ENCODE results near the gene CYP4A22.
"Not testable (repeated sequence)": the region's sequence is repeated elsewhere in the genome, so short reads cannot be mapped to it uniquely, and the experiment has no call there.

The CYP4A22 gene

GRCh38 chr1:47156457-47156856 is 19.2 kb downstream of the CYP4A22 start:
- not testable (repeated sequence) for DNase-seq (ENCODE audit: low spot score)

DNA sequence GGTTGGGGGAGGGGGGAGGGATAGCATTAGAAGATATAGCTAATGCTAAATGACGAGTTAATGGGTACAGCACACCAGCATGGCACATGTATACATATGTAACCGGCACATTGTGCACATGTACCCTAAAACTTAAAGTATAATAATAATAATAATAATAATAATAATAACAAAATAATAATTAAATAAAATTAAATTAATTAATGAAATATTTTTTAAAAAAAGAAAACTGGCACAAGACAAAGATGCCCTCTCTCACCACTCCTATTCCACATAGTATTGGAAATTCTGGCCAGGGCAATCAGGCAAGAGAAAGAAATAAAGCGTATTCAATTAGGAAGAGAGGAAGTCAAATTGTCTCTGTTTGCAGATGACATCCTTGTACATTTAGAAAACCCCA is 20.7 kb downstream of the CYP4A22 start:
- not testable (repeated sequence) for DNase-seq (ENCODE audit: low spot score)

DNA sequence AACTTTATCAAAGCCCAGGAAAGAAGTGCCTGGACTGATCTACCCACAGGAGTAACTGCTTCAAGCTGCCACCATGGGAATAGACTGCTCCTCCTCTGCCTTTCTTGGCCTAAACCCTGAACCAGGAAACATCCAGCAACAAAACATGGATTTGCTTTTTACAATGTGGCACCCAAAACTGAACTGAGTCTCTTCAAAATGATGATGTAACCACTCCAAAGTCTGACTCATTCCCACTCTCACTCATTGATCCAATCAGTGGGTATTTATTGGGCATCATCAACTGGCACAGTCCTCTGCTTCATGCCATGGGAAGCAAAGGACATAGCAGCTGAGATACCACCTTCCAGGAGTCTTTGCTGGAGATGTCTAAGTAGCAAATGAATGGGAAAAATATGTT is 23.5 kb downstream of the CYP4A22 start:
- no peak for DNase-seq (ENCODE audit: low spot score)

DNA sequence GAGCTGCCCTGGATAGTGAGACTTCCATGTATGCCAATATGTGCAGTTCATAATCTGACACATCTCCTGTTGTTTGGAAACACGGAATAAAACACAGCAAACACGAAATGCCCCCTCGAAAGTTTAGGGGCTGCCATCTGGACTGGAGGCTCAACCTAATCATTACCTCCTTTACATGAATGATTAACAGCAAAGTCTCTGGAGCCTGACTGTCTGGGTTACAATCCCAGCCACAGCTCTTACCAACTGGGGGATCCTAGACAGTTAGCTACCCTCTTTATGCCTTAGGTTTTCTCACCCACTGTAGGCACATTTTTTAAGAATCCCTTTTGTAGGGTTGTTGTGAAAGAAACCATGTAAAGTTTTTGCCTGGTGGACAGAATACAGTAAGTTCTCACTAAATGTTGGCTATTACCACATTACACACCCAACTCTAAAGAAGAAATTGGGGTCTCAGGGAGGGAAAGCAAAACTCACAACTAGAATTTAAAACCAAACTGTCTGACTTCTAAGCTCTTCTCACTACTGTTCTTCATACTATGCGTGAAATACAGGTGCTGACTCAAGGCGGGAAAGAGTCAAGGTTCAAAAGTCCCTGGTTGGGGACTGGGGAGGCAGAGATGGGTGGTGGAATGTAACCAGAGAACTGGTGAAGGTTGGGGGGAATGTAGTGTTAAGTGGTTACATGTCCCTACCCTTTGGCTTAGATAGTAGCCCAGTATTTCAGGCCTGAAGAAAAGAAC is 24.2 kb downstream of the CYP4A22 start:
- DNase-seq (ENCODE audit: low spot score) = no peak

DNA sequence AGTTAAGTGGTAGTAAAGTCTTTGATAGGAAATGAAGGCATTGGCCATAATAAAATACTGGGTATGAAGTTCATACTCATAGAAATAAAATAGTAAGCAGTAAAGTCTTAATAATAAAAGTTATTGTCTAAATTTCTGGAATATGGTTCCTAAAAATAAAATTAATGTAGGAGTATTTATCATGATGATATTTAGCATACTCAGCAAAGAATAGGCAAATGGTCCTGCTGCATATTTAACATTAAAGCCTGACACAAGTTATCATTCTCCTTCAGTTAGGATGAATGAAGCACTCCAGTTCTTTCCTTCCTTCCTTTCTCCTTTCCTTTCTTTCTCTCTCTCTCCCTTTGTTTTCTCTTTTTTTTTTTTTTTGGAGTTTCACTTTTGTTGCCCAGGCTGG is 27.3 kb downstream of the CYP4A22 start:
- no peak for DNase-seq (ENCODE audit: low spot score)

GRCh38 chr1:47172782-47173181 is 35.5 kb downstream of the CYP4A22 start:
- no peak for DNase-seq (ENCODE audit: low spot score)

DNA sequence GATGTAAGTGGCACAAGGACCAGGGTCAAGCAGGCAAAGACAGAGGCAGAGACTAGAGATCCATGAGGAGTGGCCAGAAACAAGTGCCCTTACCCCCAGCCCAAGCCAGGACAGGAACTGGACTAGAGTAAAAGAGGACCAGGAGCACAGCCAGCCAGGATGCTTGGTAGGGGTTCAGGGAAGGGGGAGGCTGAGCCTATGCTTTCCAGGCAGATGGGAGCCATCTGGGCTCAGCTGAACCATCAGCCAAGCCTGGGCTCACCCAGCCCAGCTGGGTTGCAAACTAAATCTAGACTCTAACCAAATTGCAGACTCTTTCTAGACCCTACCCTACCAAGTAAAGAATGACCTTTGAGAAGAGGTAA is 37.4 kb downstream of the CYP4A22 start:
- DNase-seq (ENCODE audit: low spot score) = no peak

- DNase-seq (ENCODE audit: low spot score) = peak; percentile 89
Observed at GRCh38 chr1:47175227-47175934, 38.1 kb downstream of the CYP4A22 start.

DNA sequence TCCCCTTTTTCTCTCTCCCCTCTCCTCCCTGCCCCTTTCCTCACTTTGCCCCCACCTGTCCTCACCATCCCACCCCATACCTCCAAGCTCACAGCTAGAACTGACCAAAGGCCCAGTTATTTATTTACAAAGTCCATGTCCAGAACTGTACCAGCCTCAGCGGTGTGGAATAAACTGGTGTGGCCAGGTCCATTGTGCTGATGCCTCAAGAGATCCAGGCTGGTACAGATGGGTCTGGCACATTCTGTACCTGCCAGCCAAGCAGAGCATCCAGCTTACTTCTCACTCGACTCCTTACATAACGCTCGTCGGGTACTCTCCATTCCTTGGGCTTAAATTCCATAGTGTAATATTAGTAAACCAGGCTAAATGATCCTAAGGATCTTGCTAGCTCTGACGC is 40.8 kb downstream of the CYP4A22 start:
- DNase-seq (ENCODE audit: low spot score) = no peak

GRCh38 chr1:47178654-47179016 is 41.4 kb downstream of the CYP4A22 start:
- no peak for DNase-seq (ENCODE audit: low spot score)

DNA sequence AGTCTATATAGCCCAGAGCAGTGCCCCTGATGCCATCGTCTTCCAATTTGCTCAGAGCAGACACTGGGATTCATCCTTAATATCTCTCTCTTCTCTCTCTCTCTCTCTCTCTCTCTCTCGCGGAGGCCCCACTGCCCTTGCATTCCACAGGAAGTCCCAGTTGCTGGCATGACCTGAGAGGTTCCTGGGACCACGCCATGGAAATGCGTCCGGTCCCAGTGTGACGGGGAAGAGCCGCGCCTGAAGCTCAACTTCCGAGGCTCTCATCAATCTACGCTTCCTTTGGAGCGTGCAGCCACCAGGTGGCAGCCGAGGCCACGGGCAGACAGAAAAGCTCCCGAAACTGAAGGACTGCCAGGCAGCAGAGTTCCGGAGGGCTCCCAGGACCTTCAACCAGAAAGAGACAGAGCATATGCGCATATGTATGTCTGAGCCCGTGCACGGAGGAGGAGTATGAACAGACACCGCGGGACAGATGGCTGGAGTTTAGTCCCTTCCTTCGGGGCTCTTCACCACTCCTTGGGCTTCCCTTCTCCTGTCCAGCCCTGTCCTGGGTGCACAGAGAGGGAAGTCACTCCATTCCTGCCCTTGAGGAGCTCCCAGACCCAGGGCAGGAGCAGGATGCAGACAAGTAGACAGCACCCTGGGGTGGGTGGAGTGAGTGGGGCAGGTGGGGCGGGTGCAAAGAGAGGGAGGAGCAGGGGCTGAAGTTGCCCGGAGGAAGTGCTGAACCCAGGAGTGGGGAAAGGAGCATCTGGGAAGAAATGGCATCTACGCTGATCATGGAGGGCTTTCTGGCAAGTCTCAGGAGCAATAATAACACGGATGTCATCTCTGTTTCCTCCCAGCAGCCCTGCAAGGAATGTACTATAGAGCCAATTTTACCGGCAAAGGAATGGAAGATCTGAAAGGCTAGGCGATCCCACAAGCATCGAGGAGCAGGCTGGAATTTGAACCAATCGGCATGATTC is 42.1 kb downstream of the CYP4A22 start:
- peak; percentile 91 for DNase-seq (ENCODE audit: low spot score)

DNA sequence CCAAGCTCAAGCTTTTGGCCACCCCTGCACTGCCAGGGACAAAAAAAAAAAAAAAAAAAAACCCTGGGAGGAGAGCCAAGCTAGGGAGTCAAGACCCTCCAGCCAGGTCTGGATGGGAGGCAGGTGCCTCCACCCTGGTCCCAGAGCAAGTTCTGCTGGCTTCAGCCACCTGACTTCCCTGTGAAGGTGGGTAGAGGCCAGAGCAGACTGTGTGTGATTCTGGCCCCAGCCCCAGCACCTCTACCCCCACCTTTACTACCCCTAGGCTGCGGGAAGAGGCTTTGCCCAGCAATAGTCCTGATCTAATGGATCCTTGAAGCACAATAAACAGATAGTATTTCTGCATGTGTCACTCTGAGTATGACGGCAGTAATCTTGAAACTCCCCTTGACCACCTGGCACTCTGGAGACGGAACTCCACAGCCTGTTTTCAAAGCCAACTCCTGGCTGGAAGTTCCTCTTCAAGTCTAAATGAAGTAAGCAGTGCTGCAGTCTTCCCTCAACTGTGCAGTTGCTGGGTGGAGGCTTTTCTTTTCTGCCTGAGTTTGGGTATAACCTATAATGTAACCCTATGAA is 42.8 kb downstream of the CYP4A22 start:
- DNase-seq (ENCODE audit: low spot score) = no peak

GRCh38 chr1:47180603-47181094 is 43.4 kb downstream of the CYP4A22 start:
- DNase-seq (ENCODE audit: low spot score) = no peak

DNA sequence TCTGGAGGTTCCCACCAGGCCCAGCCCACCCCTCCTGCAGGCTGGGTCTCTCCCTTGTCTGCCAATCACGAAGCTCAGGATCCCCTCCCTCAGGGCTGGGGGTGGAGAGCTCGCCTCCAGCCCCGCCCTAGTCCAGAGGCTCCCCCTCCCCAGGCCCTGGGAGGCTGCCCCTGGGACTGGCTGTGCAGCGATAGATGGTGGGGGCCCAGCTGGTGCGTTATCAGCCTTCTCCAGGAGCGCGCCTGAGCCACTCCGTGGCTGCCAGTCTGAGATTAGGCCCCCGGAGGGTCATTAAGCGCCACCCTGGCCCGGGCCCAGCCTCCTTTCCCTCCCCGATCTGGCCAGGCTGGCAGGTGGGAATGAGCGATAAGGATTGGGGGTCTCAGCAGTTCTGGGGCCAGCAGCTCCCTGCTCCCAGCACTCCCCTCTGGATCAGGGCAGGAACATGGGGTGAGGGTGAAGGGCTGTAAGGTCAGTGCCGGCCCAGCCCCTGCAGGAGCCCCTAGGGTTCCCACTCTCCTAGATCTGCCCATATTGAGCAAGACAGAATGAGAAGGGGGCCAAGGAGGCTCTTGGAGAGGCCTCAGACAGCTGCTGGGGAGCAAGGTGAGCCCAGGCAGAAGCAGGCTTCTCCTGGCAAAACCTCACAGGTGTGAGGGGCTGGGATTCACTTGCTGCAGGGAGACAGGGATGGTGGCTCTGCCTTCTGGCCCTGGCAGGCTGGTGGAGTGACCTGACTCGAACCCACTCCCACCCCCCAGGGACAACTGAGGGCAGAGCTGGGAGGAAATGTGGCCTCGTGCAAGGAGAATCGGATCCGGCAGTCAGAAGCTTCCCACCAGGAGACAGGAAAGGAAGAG is 44.1 kb downstream of the CYP4A22 start:
- DNase-seq (ENCODE audit: low spot score) = no peak

DNA sequence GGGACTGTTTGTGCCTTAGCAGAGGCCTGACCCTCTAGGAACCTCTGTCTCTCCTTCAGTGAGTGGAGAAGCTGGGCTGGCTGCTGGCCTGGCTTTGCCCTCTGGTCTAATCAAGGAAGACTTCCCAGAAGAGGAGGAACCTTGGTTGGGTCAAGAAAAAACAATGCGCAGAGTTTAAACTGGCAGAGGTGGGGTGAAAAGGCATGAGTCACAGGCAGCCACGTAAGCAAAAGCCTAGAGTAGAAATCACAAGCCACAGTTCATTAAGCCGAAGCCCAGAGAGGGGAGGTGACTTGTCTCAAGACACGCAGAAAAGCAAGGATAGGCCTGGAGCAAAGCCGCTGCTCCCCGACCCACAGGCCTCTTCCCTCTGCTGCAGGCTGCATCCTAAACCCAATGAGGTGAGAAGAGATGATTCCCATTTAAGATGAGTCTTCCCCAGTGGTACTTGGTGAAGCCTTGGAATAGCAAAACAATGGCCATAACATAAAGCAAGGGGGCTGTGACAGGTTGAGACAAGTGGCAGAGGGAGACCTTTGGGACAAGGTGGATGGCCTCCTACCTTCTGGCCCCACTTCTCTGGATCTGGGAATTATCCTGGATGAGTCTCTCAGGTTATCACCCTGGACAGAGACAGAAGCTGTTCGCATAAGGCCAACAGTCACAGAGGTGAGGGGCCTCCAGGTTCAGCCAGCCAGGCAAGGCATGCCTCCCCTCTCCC is 44.9 kb downstream of the CYP4A22 start:
- DNase-seq (ENCODE audit: low spot score) = no peak

DNA sequence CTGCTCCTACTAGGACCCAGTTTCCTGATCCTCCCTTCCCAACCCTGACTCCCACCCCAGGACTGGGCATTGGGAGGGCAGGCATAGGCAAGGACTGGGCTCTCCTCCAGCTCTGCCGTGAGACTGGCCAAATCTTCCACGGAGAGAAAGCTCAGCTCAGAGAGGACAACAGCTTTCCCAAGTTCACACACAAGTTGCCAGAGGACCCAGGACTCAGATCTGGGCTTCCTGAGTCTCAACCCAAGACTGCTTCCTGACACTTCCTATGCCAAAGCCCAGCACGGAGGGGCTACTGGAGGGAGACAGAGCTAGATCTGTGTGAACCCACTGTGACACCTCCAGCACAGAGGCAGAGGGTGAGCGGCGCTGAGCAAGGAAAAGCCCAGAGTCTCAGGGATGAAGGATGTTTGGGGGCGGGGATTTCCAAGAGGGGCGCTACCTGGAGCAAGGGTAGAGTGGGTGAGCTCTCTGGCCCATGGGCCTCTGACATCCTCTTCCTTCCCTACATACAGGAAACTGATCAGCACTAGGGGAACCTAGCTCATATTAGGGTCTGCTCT is 45.5 kb downstream of the CYP4A22 start:
- DNase-seq (ENCODE audit: low spot score) = no peak

DNA sequence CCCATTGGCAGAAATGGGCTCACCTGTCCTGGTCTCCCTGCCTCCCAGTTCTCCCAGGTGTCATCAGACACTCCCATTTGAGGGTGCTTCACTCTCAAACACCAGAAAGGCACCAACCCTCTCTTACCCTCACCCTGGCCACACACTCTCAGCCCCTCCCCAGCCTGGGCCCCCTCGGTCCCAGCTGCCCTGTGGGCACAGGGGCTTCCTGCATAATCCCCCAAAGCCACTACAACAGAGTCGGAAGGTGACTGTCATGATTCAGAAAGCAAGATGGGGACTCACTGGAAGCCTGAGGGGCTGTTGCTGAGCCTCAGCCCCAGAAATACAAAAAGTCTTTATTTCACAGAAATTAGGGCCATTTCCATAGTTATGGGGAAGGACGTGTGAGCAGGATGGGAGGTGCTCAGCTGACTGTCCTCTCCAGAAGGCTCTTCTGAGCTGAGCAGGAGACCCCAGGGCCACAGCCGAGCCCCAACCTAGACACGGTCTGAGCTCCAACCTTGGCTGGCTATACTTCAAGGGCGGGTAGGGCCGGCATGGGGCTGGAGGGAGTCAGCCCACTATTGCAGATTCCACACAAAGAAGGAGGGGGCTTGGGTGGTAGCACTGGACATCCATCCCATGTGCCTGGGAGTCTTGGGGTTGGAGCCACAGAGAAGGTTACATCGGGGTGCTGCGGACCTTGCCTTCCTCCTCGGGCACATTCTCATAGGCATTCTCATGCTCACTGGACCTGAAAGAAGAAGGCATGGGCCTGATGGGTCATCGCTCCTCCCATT is 46.3 kb downstream of the CYP4A22 start:
- DNase-seq (ENCODE audit: low spot score) = no peak

- no peak for DNase-seq (ENCODE audit: low spot score)
Observed at GRCh38 chr1:47184090-47184821, 47.0 kb downstream of the CYP4A22 start.

Measured in HuH-7 (cell line).